Transverse colon (tissue), 4 donors: ENCODE results near the gene THTPA. TPM values are rescaled to one million over a fixed set of nuclear protein-coding genes. Genes with fewer than 3 reads are reported as not detected.
"Not testable (repeated sequence)": the region's sequence is repeated elsewhere in the genome, so short reads cannot be mapped to it uniquely, and the experiment has no call there.

ENCODE experiments used
- DNase-seq: peaks from one replicate; pipeline ENCODE4 v3.0.0-alpha.2; 2019
- H3K27ac ChIP-seq, 4 donors: fragments of 200-600 bp; sonication (generic); 2 replicates each; pipeline ENCODE4 v1.5.1; 2016 to 2018; ENCODE audit warnings: inconsistent platforms in 4 of 4
- H3K27me3 ChIP-seq: fragments of 200-600 bp; sonication (generic); 2 replicates; pipeline ENCODE4 v1.5.1; 2017; ENCODE audit warnings: inconsistent platforms
- H3K36me3 ChIP-seq, 4 donors: fragments of 200-600 bp; sonication (generic); 2 replicates each; pipeline ENCODE4 v1.5.1; 2017 to 2019; ENCODE audit warnings: inconsistent platforms in 4 of 4
- H3K4me1 ChIP-seq, 4 donors: fragments of 200-600 bp; sonication (generic); 2 replicates each; pipeline ENCODE4 v1.5.1; 2017 to 2020; ENCODE audit warnings: inconsistent platforms in 4 of 4
- H3K4me3 ChIP-seq, 4 donors: fragments of 200-600 bp; sonication (generic); 1 replicate in 1 of 4; 2 replicates in 3 of 4; pipeline versions ENCODE4 v1.5.1 to v1.6.1; 2017 to 2019; ENCODE audit warnings: inconsistent platforms in 4 of 4
- H3K9me3 ChIP-seq, 2 donors: fragments of 200-600 bp; sonication (generic); 2 replicates each; pipeline ENCODE4 v1.5.1; 2017 to 2019; ENCODE audit warnings: inconsistent platforms in 2 of 2
- EP300 ChIP-seq: sonication (generic); formaldehyde crosslinking; IDR thresholded peaks from one replicate; pipeline ENCODE4 v1.6.1; 2017; ENCODE audit warnings: antibody characterized with exemption, low read depth
- POLR2A ChIP-seq: fragments of 450-650 bp; IDR thresholded peaks from one replicate; pipeline ENCODE4 v1.6.1; 2016; ENCODE audit warnings: antibody characterized with exemption, mild to moderate bottlenecking, moderate library complexity
- POLR2AphosphoS5 ChIP-seq, 3 donors: sonication (generic); formaldehyde crosslinking; IDR thresholded peaks; one replicate each; pipeline ENCODE4 v1.6.1; 2016; ENCODE audit warnings: antibody characterized with exemption in 3 of 3
- WGBS, 2 donors: methylation state at CpG; one replicate each; pipeline ENCODE4 v1.1.5; 2018; ENCODE audit warnings: low coverage in 1 of 2; 5-methylcytosine and 5-hydroxymethylcytosine counted together
- in situ Hi-C, 4 donors: fragments of 200-750 bp; cut with MboI; loops; one replicate each; pipeline versions ENCODE4 v1.15.0 to v1.15.1; 2017; ENCODE audit warnings: low sequenced_read_pairs in 3 of 4, low pct_ligation_motif_present in 1 of 4, low pct_unique_long_range_greater_than_20kb in 1 of 4
- intact Hi-C: fragments of 100-400 bp; cut with DNase I; formaldehyde crosslinking; loops from one replicate; pipeline ENCODE4 v1.15.1; 2023; ENCODE audit warnings: low total_unique reads
- total RNA-seq, 4 donors: library from RNA; depleted of rRNA; stranded (reverse); fragments of >200 nt; gene quantifications; one replicate each; pipeline ENCODE4 v1.1.0, GENCODE V29; 2016
- TF ChIP-seq, protein P1 (sequence below), 5 experiments: fragments of 200-600 bp in 3 of 5; fragments of 450-650 bp in 2 of 5; sonication (generic) in 3 of 5; IDR thresholded peaks; 1 replicate in 2 of 5; 2 replicates in 3 of 5; pipeline ENCODE4 v1.5.1; 2016 to 2017; ENCODE audit warnings: antibody characterized with exemption in 5 of 5, inconsistent platforms in 3 of 5, mild to moderate bottlenecking in 2 of 5, moderate library complexity in 1 of 5

Gene THTPA
- total RNA-seq, 4 donors from 2014 or later = 6.8 to 34.0 (median 26.0) TPM

- no peak overlapping the region for H3K4me3 ChIP-seq
- no peaks in the 10 kb centered on the region for H3K36me3 ChIP-seq
- in situ Hi-C loops = no loop called here
- no peaks in the 10 kb centered on the region for H3K27me3 ChIP-seq
- peaks cover 0 to 44% (median 34%) of the 10 kb centered on the region in 4 donors for H3K4me1 ChIP-seq
- DNase-seq = no peak
- TF ChIP-seq POLR2A (no peak), POLR2AphosphoS5 (IDR thresholded peaks at IDR 0.05) (no peak), EP300 (no peak)
- TF ChIP-seq, protein P1, sequence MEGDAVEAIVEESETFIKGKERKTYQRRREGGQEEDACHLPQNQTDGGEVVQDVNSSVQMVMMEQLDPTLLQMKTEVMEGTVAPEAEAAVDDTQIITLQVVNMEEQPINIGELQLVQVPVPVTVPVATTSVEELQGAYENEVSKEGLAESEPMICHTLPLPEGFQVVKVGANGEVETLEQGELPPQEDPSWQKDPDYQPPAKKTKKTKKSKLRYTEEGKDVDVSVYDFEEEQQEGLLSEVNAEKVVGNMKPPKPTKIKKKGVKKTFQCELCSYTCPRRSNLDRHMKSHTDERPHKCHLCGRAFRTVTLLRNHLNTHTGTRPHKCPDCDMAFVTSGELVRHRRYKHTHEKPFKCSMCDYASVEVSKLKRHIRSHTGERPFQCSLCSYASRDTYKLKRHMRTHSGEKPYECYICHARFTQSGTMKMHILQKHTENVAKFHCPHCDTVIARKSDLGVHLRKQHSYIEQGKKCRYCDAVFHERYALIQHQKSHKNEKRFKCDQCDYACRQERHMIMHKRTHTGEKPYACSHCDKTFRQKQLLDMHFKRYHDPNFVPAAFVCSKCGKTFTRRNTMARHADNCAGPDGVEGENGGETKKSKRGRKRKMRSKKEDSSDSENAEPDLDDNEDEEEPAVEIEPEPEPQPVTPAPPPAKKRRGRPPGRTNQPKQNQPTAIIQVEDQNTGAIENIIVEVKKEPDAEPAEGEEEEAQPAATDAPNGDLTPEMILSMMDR (IDR thresholded peaks at IDR 0.05) = no peak
- H3K9me3 ChIP-seq = no peaks in the 10 kb centered on the region
- H3K27ac ChIP-seq = no peak overlapping the region
- WGBS, 2 donors = 48% methylated on average over 1 of the region's 1 CpG; no CpG with 5 or more reads in 1 of the 2 donors
- intact Hi-C loops = no loop called here
These were observed 52.4 kb downstream of the THTPA start for GRCh38 chr14:23608454-23608853.

GRCh38 chr14:23609001-23609400 lies 52.9 kb downstream of the THTPA start:
- TF ChIP-seq POLR2AphosphoS5 (IDR thresholded peaks at IDR 0.05) = no peak
- no peak for TF ChIP-seq POLR2A
- TF ChIP-seq, protein P1 (IDR thresholded peaks at IDR 0.05) = no peak
- no peak for TF ChIP-seq EP300
- Histone ChIP-seq H3K4me3 (no peak overlapping the region), H3K9me3 (no peaks in the 10 kb centered on the region), H3K27ac (peak overlapping the region in 3 of 4 donors; percentile 65 to 76 (median 71)), H3K4me1 (peaks cover 0 to 50% (median 37%) of the 10 kb centered on the region in 4 donors), H3K27me3 (no peaks in the 10 kb centered on the region), H3K36me3 (no peaks in the 10 kb centered on the region)
- WGBS, 2 donors = 85 to 89% methylated on average over 3 of the region's 3 CpGs
- intact Hi-C loops (no loop called here), in situ Hi-C loops (no loop called here)
- DNase-seq = no peak

DNA sequence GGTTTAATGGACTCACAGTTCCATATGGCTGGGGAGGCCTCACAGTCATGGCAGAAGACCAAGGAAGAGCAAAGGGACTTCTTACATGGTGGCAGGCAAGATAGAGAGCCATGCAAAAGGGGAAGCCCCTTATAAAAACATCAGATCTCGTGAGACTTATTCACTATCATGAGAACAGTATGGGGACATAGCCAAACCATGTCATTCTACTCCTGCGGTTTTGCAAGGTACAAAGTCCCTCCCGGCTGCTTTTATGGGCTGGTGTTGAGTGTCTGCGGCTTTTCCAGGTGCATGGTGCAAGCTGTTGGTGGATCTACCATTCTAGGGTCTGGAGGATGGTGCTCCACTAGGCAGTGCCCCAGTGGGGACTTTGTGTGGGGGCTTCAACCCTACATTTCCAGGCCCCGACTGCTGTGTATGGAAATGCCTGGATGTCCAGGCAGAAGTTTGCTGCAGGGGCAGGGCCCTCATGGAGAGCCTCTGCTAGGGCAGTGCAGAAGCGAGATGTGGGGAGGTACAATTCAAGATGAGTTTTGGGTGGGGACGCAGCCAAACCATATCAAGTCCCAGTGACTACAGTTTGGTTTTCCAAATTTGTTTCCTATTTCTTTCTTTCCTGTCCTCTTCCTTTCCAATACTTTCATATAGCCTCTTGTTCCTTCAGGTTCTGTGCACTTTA lies 53.5 kb downstream of the THTPA start:
- H3K36me3 ChIP-seq, H3K4me3 ChIP-seq, in situ Hi-C loops, intact Hi-C loops, H3K27me3 ChIP-seq, H3K9me3 ChIP-seq: not testable (repeated sequence)
- H3K27ac ChIP-seq = peak overlapping the region; percentile 14 to 76 (median 68)
- peak; percentile 70 for DNase-seq
- H3K4me1 ChIP-seq = peaks cover 0 to 55% (median 40%) of the 10 kb centered on the region in 4 donors
- WGBS, 2 donors = 42 to 56% methylated on average over 2 to 7 of the region's 7 CpGs

Other genes with a start within 250 kb of the THTPA start
- 10 to 100 TPM; 23.9 to 49.0 (median 43.0) TPM for gene BCL2L2, start 249.4 kb upstream of the THTPA start, total RNA-seq
- gene PABPN1, start 234.8 kb upstream of the THTPA start, total RNA-seq = 100 to 1,000 TPM in 1 of 4 donors, 10 to 100 TPM in 3; 50.0 to 149 (median 63.7) TPM
- 10 to 100 TPM in 1 of 4 donors, 1 to 10 TPM in 3; 4.0 to 14.2 (median 8.5) TPM for gene SLC22A17, start 203.4 kb upstream of the THTPA start, total RNA-seq
- 10 to 100 TPM in 1 of 4 donors, 1 to 10 TPM in 2, under 1 TPM in 1; 0.60 to 10.5 (median 3.3) TPM for gene EFS, start 191.1 kb upstream of the THTPA start, total RNA-seq
- gene IL25, start 183.5 kb upstream of the THTPA start, total RNA-seq = not detected
- gene CMTM5, start 179.2 kb upstream of the THTPA start, total RNA-seq = 1 to 10 TPM in 1 of 4 donors, under 1 TPM in 1, not detected in 2; 0.64 to 1.1 TPM
- 1 to 10 TPM in 1 of 4 donors, under 1 TPM in 1, not detected in 2; 0.16 to 1.5 TPM for gene MYH6, start 148.0 kb upstream of the THTPA start, total RNA-seq
- 1 to 10 TPM in 1 of 4 donors, under 1 TPM in 1, not detected in 2; 0.64 to 2.9 TPM for gene MYH7, start 120.6 kb upstream of the THTPA start, total RNA-seq
- gene NGDN, start 86.6 kb upstream of the THTPA start, total RNA-seq = 10 to 100 TPM in 3 of 4 donors, 1 to 10 TPM in 1; 8.8 to 31.5 (median 20.8) TPM
- 1 to 10 TPM in 1 of 4 donors, under 1 TPM in 3; 0.20 to 1.1 (median 0.68) TPM for gene ZFHX2, start 4.5 kb upstream of the THTPA start, total RNA-seq
- 100 to 1,000 TPM; 163 to 508 (median 237) TPM for gene AP1G2, start 11.5 kb downstream of the THTPA start, total RNA-seq
- under 1 TPM in 2 of 4 donors, not detected in 2; 0.27 to 0.48 TPM for gene JPH4, start 22.5 kb downstream of the THTPA start, total RNA-seq
- gene DHRS2, start 80.1 kb downstream of the THTPA start, total RNA-seq = not detected